GM21526 (cell line): ENCODE measurements around the gene NKTR.

ENCODE experiments used
- ATAC-seq: cut with Tn5 transposase; IDR thresholded peaks from one replicate; pipeline ENCODE4 v1.9.1; 2021; ENCODE audit warnings: moderate library complexity; ENCODE audit not compliant: unreplicated experiment, low FRiP score

Gene NKTR

GRCh38 chr3:42675909-42676308 is 75.4 kb downstream of the NKTR start:
- no peak for ATAC-seq

- no peak for ATAC-seq
Measured at GRCh38 chr3:42678447-42678846, 78.0 kb downstream of the NKTR start.

GRCh38 chr3:42680271-42680670 is 79.8 kb downstream of the NKTR start:
- no peak for ATAC-seq

GRCh38 chr3:42680806-42681205 is 80.3 kb downstream of the NKTR start:
- ATAC-seq = no peak

GRCh38 chr3:42681361-42682038 is 81.0 kb downstream of the NKTR start:
- ATAC-seq = no peak

GRCh38 chr3:42682301-42683070 is 82.0 kb downstream of the NKTR start:
- ATAC-seq = no peak

- no peak for ATAC-seq
Measured at GRCh38 chr3:42683875-42684598, 83.6 kb downstream of the NKTR start.

- no peak for ATAC-seq
Measured at GRCh38 chr3:42684632-42685362, 84.3 kb downstream of the NKTR start.

GRCh38 chr3:42685363-42685881 is 84.9 kb downstream of the NKTR start, which contains the start of gene KLHL40:
TSS of gene KLHL40 (plus strand) at chr3:42685537. CDS start at chr3:42685619, 82 bp downstream.
- no peak for ATAC-seq

- ATAC-seq = no peak
Measured at GRCh38 chr3:42685891-42686820, 85.7 kb downstream of the NKTR start.

GRCh38 chr3:42686832-42687650 is 86.6 kb downstream of the NKTR start:
- ATAC-seq = no peak

- ATAC-seq = no peak
Measured at GRCh38 chr3:42688016-42688415, 87.5 kb downstream of the NKTR start.

GRCh38 chr3:42688487-42689420 is 88.3 kb downstream of the NKTR start:
- no peak for ATAC-seq

- no peak for ATAC-seq
Measured at GRCh38 chr3:42689421-42690014, 89.0 kb downstream of the NKTR start.

GRCh38 chr3:42690191-42690590 is 89.7 kb downstream of the NKTR start:
- ATAC-seq = no peak

GRCh38 chr3:42690766-42691680 is 90.5 kb downstream of the NKTR start:
- ATAC-seq = no peak
